NCI-H146 treated with DMSO at 0.1 percent for 48 hours (cell line): ENCODE data around the gene VILL.
"Not testable (repeated sequence)": the region's sequence is repeated elsewhere in the genome, so short reads cannot be mapped to it uniquely, and the experiment has no call there.

Source experiments
- DNase-seq: peaks from one replicate; lab custom pipeline; 2025; ENCODE audit not compliant: unreplicated experiment; lab: John Stamatoyannopoulos, UW

Gene VILL

DNA sequence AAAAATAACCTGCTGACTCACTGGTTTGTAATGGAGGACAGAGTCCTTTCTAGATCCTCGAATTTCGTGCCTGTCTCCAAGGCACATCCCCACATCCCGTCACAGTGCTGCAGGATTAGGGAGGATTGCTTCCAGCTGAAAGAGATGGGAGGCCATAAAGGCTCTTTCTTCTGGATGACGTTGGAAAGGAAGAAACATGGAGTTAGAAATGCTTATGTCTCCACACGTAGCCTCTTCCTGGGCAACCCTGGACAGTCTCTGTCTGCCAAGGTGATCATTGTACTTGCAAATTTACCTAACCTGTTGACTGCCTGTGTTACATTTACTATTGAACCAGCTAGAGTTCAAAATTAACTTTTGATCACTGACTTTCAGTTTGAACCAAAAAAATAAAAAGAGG lies 27.6 kb upstream of the VILL start:
- DNase-seq: no peak

DNA sequence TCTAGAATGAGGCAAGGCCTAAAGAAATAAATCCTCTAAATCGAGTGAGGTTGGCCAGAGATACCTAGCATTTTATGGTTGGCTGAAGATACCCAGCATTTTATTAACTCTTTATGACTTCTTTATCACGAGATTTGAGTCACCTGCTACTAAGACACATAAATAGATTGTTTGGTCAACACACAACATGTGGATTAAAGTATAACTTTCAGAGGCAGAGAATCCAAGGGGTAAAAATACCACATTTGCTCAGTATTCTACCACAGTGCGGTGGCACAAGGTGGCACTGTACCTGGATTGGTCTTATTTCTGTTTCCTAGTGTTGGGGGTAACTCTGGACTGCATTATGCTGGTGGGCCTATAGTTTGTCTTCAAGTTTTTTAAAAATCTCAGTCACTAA lies 27.0 kb upstream of the VILL start:
- no peak for DNase-seq

DNA sequence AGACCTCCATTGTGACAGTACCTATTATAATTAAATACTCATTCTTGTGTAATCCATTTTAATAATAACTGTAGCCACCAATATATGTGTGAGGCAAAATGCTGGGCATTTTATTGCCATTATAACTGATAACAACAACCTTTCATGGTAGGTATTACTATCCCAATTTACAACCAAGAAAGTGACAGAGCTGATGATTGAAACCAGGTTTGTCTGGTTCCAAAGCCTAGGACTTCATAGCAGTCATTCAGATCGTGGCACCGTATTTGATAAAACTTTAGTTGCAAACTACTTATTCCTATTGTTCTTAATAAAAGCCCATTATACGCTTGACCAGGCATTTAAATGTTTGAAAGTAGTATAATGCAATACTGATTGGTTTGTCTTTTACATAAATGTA lies 26.4 kb upstream of the VILL start:
- no peak for DNase-seq

GRCh38 chr3:37964716-37965115 lies 25.9 kb upstream of the VILL start:
- no peak for DNase-seq

DNA sequence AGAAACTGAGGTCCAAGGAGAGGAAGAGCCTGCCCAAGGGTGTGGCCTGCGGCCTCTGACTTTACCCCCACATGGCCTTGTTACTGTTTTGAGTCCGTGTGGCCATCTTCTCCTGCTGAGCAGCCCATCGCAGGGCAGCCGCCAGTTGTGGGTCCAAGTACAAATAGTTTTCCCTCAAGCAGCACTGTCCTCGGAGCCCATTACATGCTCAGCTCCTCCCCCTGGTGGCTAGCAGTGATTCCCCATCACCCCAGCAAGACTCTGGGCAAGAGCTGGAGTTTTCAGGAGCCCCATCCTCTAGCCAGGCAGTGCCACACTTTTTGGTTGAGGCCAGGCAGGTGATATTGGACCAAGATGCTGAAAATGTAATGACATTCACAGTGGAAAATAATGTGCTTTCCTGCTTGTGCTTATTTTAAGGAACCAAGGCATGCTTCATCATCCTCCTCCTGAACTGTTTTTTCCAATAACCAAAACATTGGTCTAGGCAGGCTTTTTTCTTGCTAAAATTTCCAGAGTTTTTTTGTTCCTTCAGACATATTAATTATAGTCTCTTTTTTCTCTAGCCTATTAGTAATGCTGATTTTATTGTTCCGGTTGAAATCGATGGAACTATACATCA lies 23.2 kb upstream of the VILL start:
- no peak for DNase-seq

DNA sequence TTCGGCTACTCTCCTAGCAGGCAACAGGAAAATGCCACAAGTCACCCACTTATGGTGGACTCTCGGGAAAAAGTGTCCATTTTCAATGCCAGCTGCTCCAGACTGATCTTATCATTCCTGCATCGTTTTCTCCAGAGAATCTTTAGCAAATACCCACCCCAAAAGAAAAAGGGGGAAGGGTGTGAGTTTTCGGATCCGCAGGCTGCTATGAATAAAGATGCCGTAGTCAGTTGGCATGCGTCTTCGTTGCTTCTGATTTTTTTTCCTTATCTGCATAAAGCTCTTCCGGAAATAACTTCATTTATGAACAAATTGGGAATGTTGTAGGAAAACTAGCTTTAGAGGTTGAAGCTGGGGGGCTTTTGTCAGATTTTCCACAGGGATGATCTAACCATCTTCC lies 22.4 kb upstream of the VILL start:
- no peak for DNase-seq

DNA sequence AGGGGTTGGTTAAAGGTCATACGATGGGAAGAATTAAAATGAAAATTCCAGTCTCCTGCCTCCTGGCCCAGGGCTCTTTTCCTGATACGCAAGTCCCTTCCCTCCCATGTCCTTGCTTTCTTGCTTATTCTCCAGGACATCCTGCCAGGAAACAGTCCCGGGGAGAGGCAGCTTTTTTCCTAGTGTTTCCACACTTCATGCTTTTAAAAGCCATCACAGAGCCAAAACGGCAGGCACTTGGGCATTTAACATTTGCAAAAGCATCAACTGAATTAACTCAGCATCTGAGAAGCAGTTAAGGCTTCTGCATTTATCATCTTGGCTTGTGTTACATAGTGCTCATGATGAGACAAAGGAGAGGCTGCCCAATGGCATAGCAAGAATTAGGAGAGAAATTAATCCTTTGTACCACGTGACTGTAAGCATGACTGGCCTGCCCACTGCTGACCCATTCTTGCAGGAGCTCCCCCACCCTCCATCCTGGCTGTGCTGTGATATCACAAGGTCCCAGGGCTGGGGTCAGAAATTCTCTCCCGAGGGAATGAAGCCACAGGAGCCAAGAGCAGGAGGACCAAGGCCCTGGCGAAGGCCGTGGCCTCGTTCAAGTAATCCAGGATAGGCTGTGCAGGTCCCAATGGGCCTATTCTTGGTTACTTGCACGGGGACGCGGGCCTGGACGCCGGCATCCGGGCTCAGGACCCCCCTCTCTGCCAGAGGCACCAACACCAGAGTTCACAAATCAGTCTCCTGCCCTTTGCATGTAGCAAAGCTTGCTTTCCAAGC lies 21.6 kb upstream of the VILL start:
- no peak for DNase-seq

DNA sequence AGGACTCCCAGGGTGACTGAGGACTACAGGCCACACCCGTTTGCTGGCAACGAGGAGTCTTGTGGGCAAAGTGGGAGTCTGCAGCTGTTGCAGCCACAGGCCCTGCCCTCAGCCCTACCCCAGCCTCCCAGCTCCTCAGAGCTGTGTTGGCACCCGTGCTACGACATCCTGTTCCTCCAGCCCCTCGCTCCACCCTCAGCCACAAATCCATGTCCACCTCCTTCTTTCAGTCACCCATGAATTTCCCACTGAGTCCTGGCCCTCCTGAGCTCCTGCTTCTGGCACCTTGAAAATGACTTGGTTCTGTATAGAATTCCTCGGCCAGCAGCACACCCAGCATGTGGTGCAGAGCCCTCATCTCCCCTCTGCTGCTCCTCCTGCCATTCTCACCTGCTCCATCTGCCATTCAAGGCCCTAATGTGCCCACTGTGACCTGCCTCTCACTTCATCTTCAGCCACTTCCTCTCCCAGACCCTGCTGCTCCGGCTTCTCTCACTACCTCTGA lies 20.9 kb upstream of the VILL start:
- no peak for DNase-seq

DNA sequence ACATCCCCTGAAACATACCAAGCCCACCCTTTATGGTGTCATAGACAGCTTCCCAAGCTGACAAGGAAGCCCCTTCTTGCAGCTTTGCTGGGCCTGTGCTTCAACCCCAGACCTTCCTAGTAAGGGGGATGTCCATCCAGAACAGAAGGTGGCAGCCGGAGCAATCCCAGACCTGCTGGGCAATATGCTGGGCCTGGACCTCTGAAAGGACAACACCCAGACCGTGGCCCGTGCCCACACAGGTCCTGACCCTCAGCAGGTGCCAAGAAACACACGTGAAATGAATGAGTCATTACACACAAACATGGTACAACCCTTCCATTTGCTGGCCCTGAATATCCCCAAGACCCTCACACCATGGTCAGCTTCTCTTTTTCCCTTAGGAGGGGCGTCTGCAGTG lies 19.8 kb upstream of the VILL start:
- DNase-seq: no peak

- no peak for DNase-seq
Measured at GRCh38 chr3:37971467-37971866, 19.1 kb upstream of the VILL start.

GRCh38 chr3:37972056-37972455 lies 18.5 kb upstream of the VILL start:
- not testable (repeated sequence) for DNase-seq

- no peak for DNase-seq
Measured at GRCh38 chr3:37973246-37974054, 17.1 kb upstream of the VILL start.

DNA sequence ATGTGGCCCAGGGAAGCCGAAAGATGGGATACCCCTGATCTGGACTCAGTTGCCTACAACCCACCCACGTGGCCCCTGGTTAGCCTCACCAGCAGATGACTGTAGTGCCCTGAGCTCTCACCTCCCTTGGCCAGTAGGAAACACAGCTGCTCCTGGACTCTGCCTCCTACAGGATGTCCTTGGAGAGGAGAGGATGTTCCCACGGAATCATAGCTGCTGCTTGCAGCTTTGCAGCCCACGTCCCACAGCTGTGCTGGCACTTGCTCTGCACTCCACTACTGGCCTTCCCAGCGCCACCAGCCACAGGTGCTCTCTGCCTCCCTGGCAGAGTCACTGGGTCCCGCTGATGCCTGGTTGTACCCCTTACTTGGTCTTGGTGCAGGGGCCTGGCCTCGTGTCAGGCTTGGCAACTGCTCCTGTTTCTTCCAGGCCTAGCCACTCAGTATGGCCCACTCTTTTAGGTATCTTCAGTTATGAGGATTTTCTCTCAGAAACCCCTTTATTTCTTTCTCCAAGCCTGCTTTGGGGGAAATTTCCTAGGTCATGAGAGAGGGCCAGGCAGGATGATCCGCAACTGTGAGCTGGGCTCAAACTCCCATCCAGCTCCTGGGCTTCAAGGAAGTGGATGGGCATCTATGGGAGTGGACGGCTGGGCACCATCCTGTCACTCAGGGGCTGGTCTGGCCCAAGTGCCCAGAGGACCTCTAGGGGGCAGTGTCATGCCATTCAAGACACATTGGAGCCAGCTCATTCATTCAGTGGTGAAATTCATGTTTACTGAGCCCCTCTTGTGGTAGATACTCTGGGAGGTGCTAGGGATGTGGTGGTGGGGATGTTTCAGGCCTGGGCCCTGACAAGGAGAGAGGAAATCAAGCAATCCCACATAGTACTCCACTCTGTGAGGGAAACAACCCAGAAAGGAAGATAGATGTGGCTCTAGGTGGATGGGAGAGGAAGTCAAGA lies 16.2 kb upstream of the VILL start:
- no peak for DNase-seq

DNA sequence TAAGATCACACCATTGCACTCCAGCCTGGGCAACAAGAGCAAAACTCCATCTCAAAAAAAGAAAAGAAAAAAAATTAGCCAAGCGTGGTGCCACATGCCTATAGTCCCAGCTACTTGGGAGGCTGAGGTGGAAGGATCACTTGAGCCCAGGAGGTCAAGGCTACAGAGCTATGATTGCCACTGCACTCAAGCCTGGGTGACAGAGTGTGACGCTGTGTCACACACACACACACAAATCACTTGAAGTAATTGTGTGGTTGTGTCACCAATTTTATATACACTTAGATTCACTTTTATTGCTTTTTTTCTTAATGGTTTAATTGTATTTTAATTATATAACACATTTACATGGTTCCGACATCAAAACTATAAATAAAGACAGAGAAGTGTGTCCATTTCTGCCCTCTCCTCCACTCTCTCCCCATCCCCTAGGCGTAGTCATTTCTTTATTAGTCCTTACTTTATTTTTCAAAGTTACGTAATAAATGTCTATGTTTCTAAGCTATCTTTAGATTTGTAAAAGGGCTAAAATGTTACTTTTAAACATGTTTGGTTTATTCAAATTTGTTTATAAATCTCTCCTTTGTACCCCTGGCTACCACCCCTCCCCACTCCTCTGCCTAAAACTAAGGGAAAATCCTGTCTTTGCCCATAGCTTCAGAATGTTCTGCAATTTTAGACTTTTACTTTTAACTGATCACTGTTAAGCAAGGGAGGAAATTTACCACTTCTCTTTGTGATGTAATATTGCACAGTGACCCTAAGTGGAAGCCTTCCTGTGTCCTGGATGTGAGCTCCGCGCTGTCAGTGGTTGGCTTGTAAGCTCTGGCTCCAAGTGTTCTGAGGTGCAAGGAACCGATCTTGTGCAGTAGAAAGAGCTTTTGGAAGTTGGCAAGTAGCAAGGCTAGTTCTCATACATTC lies 10.8 kb upstream of the VILL start:
- DNase-seq: no peak

DNA sequence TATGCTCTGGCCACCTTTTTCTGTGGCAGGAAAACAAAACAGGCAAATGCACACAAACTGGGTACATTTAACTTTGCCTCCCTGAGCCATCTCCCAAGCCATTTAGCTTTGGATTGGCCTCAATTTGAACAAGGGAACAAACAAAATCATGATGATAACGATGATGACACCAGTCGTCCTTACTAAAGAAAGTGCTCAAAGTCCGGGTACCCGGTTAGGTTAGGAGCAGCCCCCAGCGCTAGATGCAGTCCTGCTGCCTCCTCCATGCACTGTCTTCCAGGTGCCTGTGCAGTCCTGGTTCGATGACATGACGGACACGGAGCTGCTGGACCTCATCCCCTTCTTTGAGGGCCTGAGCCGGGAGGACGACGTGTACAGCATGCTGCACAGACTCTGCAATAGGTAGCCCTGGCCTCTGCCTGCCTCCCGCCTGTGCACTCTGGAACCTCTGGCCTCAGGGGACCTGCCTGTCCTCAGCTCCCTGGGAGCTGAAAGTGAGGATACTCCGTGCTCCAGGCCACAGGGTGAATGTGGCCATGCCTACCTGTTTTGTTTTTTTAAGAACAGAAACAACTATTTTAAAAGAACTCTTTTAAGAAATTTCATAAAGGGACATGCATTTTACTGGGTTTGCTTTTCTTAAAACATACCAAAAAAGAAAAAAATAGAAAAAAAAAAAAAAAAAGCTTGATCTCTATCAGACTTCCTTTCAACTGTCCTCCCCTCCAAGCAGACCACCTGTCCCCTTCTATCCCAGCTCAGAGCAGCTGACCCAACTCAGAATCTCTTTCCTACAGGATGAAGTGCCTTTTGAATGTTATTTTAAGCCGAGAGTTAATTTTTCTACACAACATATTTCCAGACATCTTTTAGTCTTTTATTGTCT lies 9.9 kb upstream of the VILL start:
- no peak for DNase-seq

DNA sequence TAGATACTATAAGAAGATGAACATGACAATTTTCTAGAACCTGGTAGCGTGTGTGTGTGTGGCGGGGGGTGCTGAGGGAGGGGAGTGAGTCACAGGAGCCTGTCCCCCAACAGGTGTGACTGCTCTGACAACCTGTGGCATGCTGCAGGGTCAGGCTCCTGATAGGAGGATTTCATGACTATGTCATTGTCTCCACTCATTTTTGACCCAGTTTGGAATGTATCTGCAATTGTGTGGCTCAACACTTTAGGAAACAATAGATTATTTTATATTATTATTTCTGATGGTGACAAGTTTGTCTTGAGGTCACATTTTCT lies 9.3 kb upstream of the VILL start:
- DNase-seq: no peak

DNA sequence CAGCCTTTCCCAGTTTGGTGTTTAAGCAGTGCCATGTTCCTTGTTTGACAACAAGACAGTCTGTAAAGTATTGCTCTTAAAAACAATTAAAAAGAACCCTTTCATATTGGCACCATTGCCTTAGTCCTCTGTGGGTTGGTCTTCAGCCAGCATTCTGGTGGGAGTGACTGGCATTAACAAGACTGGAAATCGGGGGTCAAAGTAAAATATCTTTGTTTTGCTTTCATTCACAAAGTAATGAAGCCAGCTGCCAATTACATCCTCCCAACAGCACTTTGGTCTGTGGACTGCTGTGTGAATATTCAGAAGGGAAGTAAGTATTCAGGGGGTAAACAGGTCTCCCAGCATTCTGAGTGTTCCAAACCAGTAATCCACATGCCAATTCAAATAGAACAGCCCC lies 8.3 kb upstream of the VILL start:
- no peak for DNase-seq

DNA sequence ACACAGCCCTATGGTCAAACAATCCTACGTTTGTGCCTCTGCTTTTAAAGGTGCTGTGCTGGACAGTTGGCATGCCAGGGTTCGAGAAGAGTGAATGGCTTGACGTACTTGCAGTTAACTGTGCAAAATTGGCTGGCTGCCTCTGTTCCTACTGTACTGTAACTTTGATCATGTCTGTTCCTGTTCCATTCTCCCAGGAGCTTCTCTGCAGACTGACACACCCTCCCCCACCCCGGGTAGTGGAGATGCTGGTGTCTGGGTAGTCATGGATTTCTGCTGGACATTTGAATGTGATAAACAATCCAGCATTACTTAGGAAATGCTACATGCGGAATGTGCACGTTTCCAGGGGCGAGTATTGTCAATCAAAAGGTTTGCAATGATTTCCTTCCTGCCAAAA lies 6.5 kb upstream of the VILL start:
- DNase-seq: no peak

GRCh38 chr3:37984596-37984995 lies 6.0 kb upstream of the VILL start:
- no peak for DNase-seq
